BE2C (cell line): ENCODE data around the gene POR.
"Not testable (repeated sequence)": the region's sequence is repeated elsewhere in the genome, so short reads cannot be mapped to it uniquely, and the experiment has no call there.

Source experiments
- DNase-seq: peaks from one replicate; pipeline ENCODE4 v3.0.0-alpha.2; 2020
- H3K27me3 ChIP-seq: fragments of 250-450 bp; sonication (Bioruptor Pico); 2 replicates; pipeline ENCODE4 v1.5.1; 2020; ENCODE audit warnings: mild to moderate bottlenecking
- H3K36me3 ChIP-seq: fragments of 250-450 bp; sonication (Bioruptor Pico); 2 replicates; pipeline ENCODE4 v1.5.1; 2020; ENCODE audit warnings: mild to moderate bottlenecking
- H3K4me1 ChIP-seq: fragments of 250-450 bp; sonication (Bioruptor Pico); 2 replicates; pipeline ENCODE4 v1.5.1; 2020
- H3K4me3 ChIP-seq: 2 replicates; pipeline ENCODE4 v1.5.1; 2011; ENCODE audit warnings: low read depth, low read length
- H3K9me3 ChIP-seq: fragments of 250-450 bp; sonication (Bioruptor Pico); 2 replicates; pipeline ENCODE4 v1.5.1; 2020
- CTCF ChIP-seq: IDR thresholded peaks from 2 replicates; pipeline ENCODE4 v1.5.1; 2012; ENCODE audit warnings: mild to moderate bottlenecking, low read depth, low read length

The POR gene

GRCh38 chr7:76009672-76010600 is 95.0 kb downstream of the POR start:
- TF ChIP-seq CTCF = no peak
- no peak overlapping the region for H3K4me3 ChIP-seq
- H3K36me3 ChIP-seq = no peaks in the 10 kb centered on the region
- no peaks in the 10 kb centered on the region for H3K4me1 ChIP-seq
- no peaks in the 10 kb centered on the region for H3K27me3 ChIP-seq
- no peaks in the 10 kb centered on the region for H3K9me3 ChIP-seq
- no peak for DNase-seq

GRCh38 chr7:76011442-76011861 is 96.5 kb downstream of the POR start:
- no peaks in the 10 kb centered on the region for H3K9me3 ChIP-seq
- no peaks in the 10 kb centered on the region for H3K36me3 ChIP-seq
- no peaks in the 10 kb centered on the region for H3K4me1 ChIP-seq
- no peak overlapping the region for H3K4me3 ChIP-seq
- no peak for TF ChIP-seq CTCF
- no peak for DNase-seq
- no peaks in the 10 kb centered on the region for H3K27me3 ChIP-seq

GRCh38 chr7:76016191-76016947 is 101.4 kb downstream of the POR start:
- no peak for DNase-seq
- Histone ChIP-seq H3K4me1 (no peaks in the 10 kb centered on the region), H3K9me3 (no peaks in the 10 kb centered on the region), H3K4me3 (no peak overlapping the region), H3K27me3 (no peaks in the 10 kb centered on the region), H3K36me3 (peaks cover 3% of the 10 kb centered on the region; the same call in 1 of the 2 replicates)
- TF ChIP-seq CTCF = no peak

GRCh38 chr7:76018520-76018919 is 103.6 kb downstream of the POR start:
- not testable (repeated sequence) for DNase-seq, H3K9me3 ChIP-seq, H3K36me3 ChIP-seq, H3K4me1 ChIP-seq, H3K27me3 ChIP-seq, H3K4me3 ChIP-seq

- Histone ChIP-seq H3K36me3 (peaks cover 3% of the 10 kb centered on the region; the same call in 1 of the 2 replicates), H3K4me1 (no peaks in the 10 kb centered on the region)
- TF ChIP-seq CTCF = peak; percentile 93
Measured at GRCh38 chr7:76020031-76020714, 105.2 kb downstream of the POR start.

GRCh38 chr7:76022026-76022780 is 107.2 kb downstream of the POR start:
- Histone ChIP-seq H3K36me3 (peaks cover 3% of the 10 kb centered on the region; the same call in 1 of the 2 replicates), H3K4me3 (no peak overlapping the region), H3K4me1 (no peaks in the 10 kb centered on the region), H3K27me3 (no peaks in the 10 kb centered on the region), H3K9me3 (no peaks in the 10 kb centered on the region)
- DNase-seq = no peak
- no peak for TF ChIP-seq CTCF

More at GRCh38 chr7:76020031-76020714, 105.2 kb downstream of the POR start:
- H3K9me3 ChIP-seq = no peaks in the 10 kb centered on the region
- peak; percentile 78 for DNase-seq
- H3K27me3 ChIP-seq = no peaks in the 10 kb centered on the region
- H3K4me3 ChIP-seq = no peak overlapping the region
